AG04450 (cell line): Measurements from ENCODE around the gene TBC1D20. TPM values are rescaled to one million over a fixed set of nuclear protein-coding genes. Genes with fewer than 3 reads are reported as not detected.

ENCODE experiments used
- CTCF ChIA-PET: fragments of 300-600, 350-600 bp; formaldehyde crosslinking; extraction: SDS; loops from one replicate; lab custom pipeline; 2022; ENCODE audit warnings: antibody characterized with exemption, inconsistent platforms; lab: Charles Lee
- POLR2A ChIA-PET: fragments of 350-600 bp; formaldehyde crosslinking; extraction: SDS; loops from one replicate; lab custom pipeline; 2021; ENCODE audit warnings: antibody characterized with exemption, inconsistent platforms; lab: Yijun Ruan, JAX
- DNase-seq: peaks from one replicate; pipeline ENCODE4 v3.0.0-alpha.2; 2011; ENCODE audit warnings: low read depth, low spot score
- H3K27ac ChIP-seq: one replicate; pipeline ENCODE4 v1.5.1; 2012; ENCODE audit warnings: low read depth, low read length, control low read depth
- H3K27me3 ChIP-seq: one replicate; pipeline ENCODE4 v1.6.0; 2012; ENCODE audit warnings: low read length; ENCODE audit not compliant: control insufficient read depth, insufficient read depth
- H3K4me3 ChIP-seq: 2 replicates; pipeline ENCODE4 v1.5.1; 2011; ENCODE audit warnings: mild to moderate bottlenecking, low read depth, low read length, control low read depth
- H3K9me3 ChIP-seq: 2 replicates; pipeline ENCODE4 v1.5.1; 2012; ENCODE audit warnings: low read length; ENCODE audit not compliant: control insufficient read depth, insufficient read depth
- CTCF ChIP-seq: IDR thresholded peaks from 2 replicates; pipeline ENCODE4 v1.5.1; 2011; ENCODE audit warnings: low read depth, low read length, control low read depth, inconsistent platforms
- polyA plus RNA-seq: library from polyadenylated mRNA; depleted of rRNA; stranded (reverse); fragments of >200 nt; gene quantifications from 2 replicates; pipeline ENCODE4 v1.2.3, GENCODE V29; 2011

TBC1D20 gene
- polyA plus RNA-seq, 1 experiment, result 40.1 TPM

- Histone ChIP-seq H3K27me3 (no peaks in the 10 kb centered on the region), H3K27ac (no peak overlapping the region), H3K4me3 (no peak overlapping the region), H3K9me3 (no peaks in the 10 kb centered on the region)
- CTCF ChIA-PET, result interaction anchor here (0.6 to 1.2 kb wide), 2 partner anchors 10 to 34 kb away, joined by 4 to 5 read pairs; no protein-coding TSS in a partner anchor
- no peak for TF ChIP-seq CTCF
- no peak for DNase-seq
- POLR2A ChIA-PET, result interaction anchor here (0.7 kb wide), 1 partner anchor 39 kb away, joined by 3 read pairs; the partner anchor contains the start of gene CSNK2A1
Measured at GRCh38 chr20:504632-505075, 42.3 kb upstream of the TBC1D20 start.

- no peak for TF ChIP-seq CTCF
- POLR2A ChIA-PET, result no interaction called here
Measured at GRCh38 chr20:503048-503737, 40.9 kb upstream of the TBC1D20 start.

GRCh38 chr20:497979-498378 lies 35.6 kb upstream of the TBC1D20 start:
- no peaks in the 10 kb centered on the region for H3K27me3 ChIP-seq
- H3K4me3 ChIP-seq, result no peak overlapping the region
- no peak for TF ChIP-seq CTCF
- no peaks in the 10 kb centered on the region for H3K9me3 ChIP-seq
- H3K27ac ChIP-seq, result no peak overlapping the region
- ChIA-PET POLR2A (no interaction called here), CTCF (interaction anchor here (1.4 kb wide), 1 partner anchor 19 kb away, joined by 4 read pairs; no protein-coding TSS in a partner anchor)
- no peak for DNase-seq

More at GRCh38 chr20:503048-503737, 40.9 kb upstream of the TBC1D20 start:
- H3K4me3 ChIP-seq, result no peak overlapping the region
- CTCF ChIA-PET, result no interaction called here
- no peak for DNase-seq
- H3K9me3 ChIP-seq, result no peaks in the 10 kb centered on the region
- H3K27me3 ChIP-seq, result no peaks in the 10 kb centered on the region
- H3K27ac ChIP-seq, result no peak overlapping the region

GRCh38 chr20:496126-496696 lies 33.9 kb upstream of the TBC1D20 start:
- no peaks in the 10 kb centered on the region for H3K9me3 ChIP-seq
- no peak for TF ChIP-seq CTCF
- no peak for DNase-seq
- ChIA-PET CTCF (interaction anchor here (2.4 kb wide), 1 partner anchor 150 kb away, joined by 10 read pairs; no protein-coding TSS in a partner anchor), POLR2A (no interaction called here)
- peak overlapping the region; percentile 25 for H3K27ac ChIP-seq
- H3K4me3 ChIP-seq, result no peak overlapping the region
- no peaks in the 10 kb centered on the region for H3K27me3 ChIP-seq

GRCh38 chr20:492159-492558 lies 29.8 kb upstream of the TBC1D20 start:
- no peak for TF ChIP-seq CTCF
- no peak overlapping the region for H3K4me3 ChIP-seq
- POLR2A ChIA-PET, result interaction anchor here (0.5 kb wide), 1 partner anchor 120 kb away, joined by 4 read pairs; no protein-coding TSS in a partner anchor
- no peaks in the 10 kb centered on the region for H3K27me3 ChIP-seq
- no peak overlapping the region for H3K27ac ChIP-seq
- CTCF ChIA-PET, result interaction anchor here (1.1 to 2.4 kb wide), 2 partner anchors 13 to 153 kb away, joined by 6 to 7 read pairs; no protein-coding TSS in a partner anchor
- DNase-seq, result no peak
- H3K9me3 ChIP-seq, result no peaks in the 10 kb centered on the region
